Large intestine (tissue), 3 donors: ENCODE measurements around the gene PRKN. TPM values are rescaled to one million over a fixed set of nuclear protein-coding genes. Genes with fewer than 3 reads are reported as not detected.
A peak's percentile ranks its signal among the peaks of the same experiment; 100 is the strongest.

Experiments
- DNase-seq, 2 donors: peaks; one replicate each; pipeline versions ENCODE4 v3.0.0 to v3.0.0-alpha.2; 2013
- H3K27ac ChIP-seq: one replicate; pipeline ENCODE4 v1.5.1; 2013; ENCODE audit warnings: low read length
- H3K27me3 ChIP-seq: 2 replicates; pipeline ENCODE4 v1.6.1; 2013; ENCODE audit warnings: low read length; ENCODE audit not compliant: control insufficient read depth, insufficient read depth
- H3K36me3 ChIP-seq: 2 replicates; pipeline ENCODE4 v1.6.1; 2013; ENCODE audit warnings: low read length; ENCODE audit not compliant: control insufficient read depth, insufficient read depth
- H3K4me1 ChIP-seq: one replicate; pipeline ENCODE4 v1.6.1; 2013; ENCODE audit warnings: low read length; ENCODE audit not compliant: control insufficient read depth, insufficient read depth
- H3K4me3 ChIP-seq: one replicate; pipeline ENCODE4 v1.5.1; 2013; ENCODE audit warnings: low read length
- H3K9me3 ChIP-seq: one replicate; pipeline ENCODE4 v1.6.1; 2013; ENCODE audit warnings: mild to moderate bottlenecking, low read depth, low read length, moderate library complexity; ENCODE audit not compliant: control insufficient read depth
- WGBS: methylation state at CpG from one replicate; pipeline ENCODE4 v1.1.5; 2013; ENCODE audit warnings: low lambda C conversion rate; ENCODE audit not compliant: insufficient coverage; 5-methylcytosine and 5-hydroxymethylcytosine counted together
- polyA plus RNA-seq: library from polyadenylated mRNA; unstranded; fragments of 120-200 nt; gene quantifications from one replicate; pipeline ENCODE4 v1.2.1, GENCODE V29; 2013

PRKN gene
- polyA plus RNA-seq, 1 donor, result 2.5 TPM

- no peak for DNase-seq
- H3K27ac ChIP-seq, result no peak overlapping the region
These were observed 808.8 kb downstream of the PRKN start for GRCh38 chr6:161918628-161919205.

GRCh38 chr6:161918109-161918531, 809.4 kb downstream of the PRKN start:
- no peak for DNase-seq
- H3K27ac ChIP-seq, result no peak overlapping the region
- no peaks in the 10 kb centered on the region for H3K27me3 ChIP-seq
- no peaks in the 10 kb centered on the region for H3K9me3 ChIP-seq
- no CpG with 5 or more reads among the region's 6 CpGs for WGBS
- H3K36me3 ChIP-seq, result no peaks in the 10 kb centered on the region
- H3K4me3 ChIP-seq, result no peak overlapping the region
- no peaks in the 10 kb centered on the region for H3K4me1 ChIP-seq

More at GRCh38 chr6:161918628-161919205, 808.8 kb downstream of the PRKN start:
- 94% methylated on average over 9 of the region's 15 CpGs for WGBS
- no peaks in the 10 kb centered on the region for H3K27me3 ChIP-seq
- no peaks in the 10 kb centered on the region for H3K36me3 ChIP-seq
- no peak overlapping the region for H3K4me3 ChIP-seq
- no peaks in the 10 kb centered on the region for H3K9me3 ChIP-seq
- H3K4me1 ChIP-seq, result no peaks in the 10 kb centered on the region

- Histone ChIP-seq H3K4me1 (no peaks in the 10 kb centered on the region), H3K27me3 (no peaks in the 10 kb centered on the region), H3K36me3 (no peaks in the 10 kb centered on the region), H3K27ac (no peak overlapping the region), H3K4me3 (no peak overlapping the region), H3K9me3 (no peaks in the 10 kb centered on the region)
- DNase-seq, result no peak
- no CpG with 5 or more reads among the region's 4 CpGs for WGBS
These were observed 809.9 kb downstream of the PRKN start for GRCh38 chr6:161917645-161918044.

GRCh38 chr6:161915456-161915964, 812.1 kb downstream of the PRKN start:
- Histone ChIP-seq H3K36me3 (no peaks in the 10 kb centered on the region), H3K27ac (no peak overlapping the region), H3K4me1 (no peaks in the 10 kb centered on the region), H3K4me3 (no peak overlapping the region), H3K27me3 (no peaks in the 10 kb centered on the region), H3K9me3 (no peaks in the 10 kb centered on the region)
- DNase-seq, result no peak
- WGBS, result 100% methylated on average over 3 of the region's 4 CpGs

- Histone ChIP-seq H3K4me3 (no peak overlapping the region), H3K27me3 (no peaks in the 10 kb centered on the region), H3K27ac (no peak overlapping the region), H3K4me1 (no peaks in the 10 kb centered on the region), H3K36me3 (no peaks in the 10 kb centered on the region), H3K9me3 (no peaks in the 10 kb centered on the region)
- DNase-seq, result no peak
- WGBS, result 92% methylated on average over 3 of the region's 7 CpGs
These were observed 818.7 kb downstream of the PRKN start for GRCh38 chr6:161908872-161909271.

GRCh38 chr6:161906571-161906970, 821.0 kb downstream of the PRKN start:
- no peak for DNase-seq
- no CpG with 5 or more reads among the region's 5 CpGs for WGBS

GRCh38 chr6:161903584-161904212, 823.9 kb downstream of the PRKN start:
- Histone ChIP-seq H3K36me3 (no peaks in the 10 kb centered on the region), H3K27ac (no peak overlapping the region), H3K4me3 (no peak overlapping the region), H3K4me1 (no peaks in the 10 kb centered on the region), H3K9me3 (no peaks in the 10 kb centered on the region), H3K27me3 (no peaks in the 10 kb centered on the region)
- DNase-seq, result peak; percentile 20 to 54
- 60% methylated on average over 1 of the region's 2 CpGs for WGBS

More at GRCh38 chr6:161906571-161906970, 821.0 kb downstream of the PRKN start:
- Histone ChIP-seq H3K4me3 (no peak overlapping the region), H3K9me3 (no peaks in the 10 kb centered on the region), H3K4me1 (no peaks in the 10 kb centered on the region), H3K27me3 (no peaks in the 10 kb centered on the region), H3K36me3 (no peaks in the 10 kb centered on the region), H3K27ac (no peak overlapping the region)

GRCh38 chr6:161901740-161902426, 825.7 kb downstream of the PRKN start:
- Histone ChIP-seq H3K9me3 (no peaks in the 10 kb centered on the region), H3K36me3 (no peaks in the 10 kb centered on the region), H3K27ac (no peak overlapping the region), H3K27me3 (no peaks in the 10 kb centered on the region), H3K4me3 (no peak overlapping the region), H3K4me1 (no peaks in the 10 kb centered on the region)
- no peak for DNase-seq
- WGBS, result 70% methylated on average over 3 of the region's 16 CpGs

GRCh38 chr6:161894436-161894835, 833.1 kb downstream of the PRKN start:
- H3K9me3 ChIP-seq, result no peaks in the 10 kb centered on the region
- no peaks in the 10 kb centered on the region for H3K36me3 ChIP-seq
- H3K27ac ChIP-seq, result no peak overlapping the region
- 60% methylated on average over 1 of the region's 6 CpGs for WGBS
- no peaks in the 10 kb centered on the region for H3K27me3 ChIP-seq
- no peak for DNase-seq
- no peak overlapping the region for H3K4me3 ChIP-seq
- no peaks in the 10 kb centered on the region for H3K4me1 ChIP-seq

GRCh38 chr6:161891542-161891941, 836.0 kb downstream of the PRKN start:
- H3K27ac ChIP-seq, result no peak overlapping the region
- no peak for DNase-seq
- H3K36me3 ChIP-seq, result no peaks in the 10 kb centered on the region
- no CpG with 5 or more reads among the region's 2 CpGs for WGBS
- H3K9me3 ChIP-seq, result no peaks in the 10 kb centered on the region
- H3K4me3 ChIP-seq, result no peak overlapping the region
- no peaks in the 10 kb centered on the region for H3K4me1 ChIP-seq
- no peaks in the 10 kb centered on the region for H3K27me3 ChIP-seq
